ELF-1 (cell line): ENCODE results near the gene CDH4.
"Not testable (repeated sequence)": the region's sequence is repeated elsewhere in the genome, so short reads cannot be mapped to it uniquely, and the experiment has no call there.

Experiments used
- DNase-seq: peaks from one replicate; pipeline ENCODE4 v3.0.0-alpha.2; 2016; ENCODE audit warnings: low read depth, low spot score

The CDH4 gene

DNA sequence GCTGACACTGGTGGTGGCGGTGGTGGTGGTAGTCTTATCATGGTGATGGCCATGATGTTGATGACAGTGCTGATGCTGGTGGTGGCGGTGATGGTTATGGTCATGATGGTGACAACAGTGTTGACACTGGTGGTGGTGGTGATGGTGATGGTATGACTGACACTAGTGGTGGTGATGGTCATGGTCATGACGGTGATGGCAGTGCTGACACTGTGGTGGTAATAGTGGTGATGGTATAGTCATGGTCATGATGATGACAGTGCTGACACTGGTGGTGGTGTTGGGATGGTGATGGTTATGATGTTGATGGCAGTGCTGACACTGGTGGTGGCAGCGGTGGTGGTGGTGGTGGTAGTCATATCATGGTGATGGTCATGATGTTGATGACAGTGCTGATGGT is 205.7 kb downstream of the CDH4 start:
- no peak for DNase-seq

DNA sequence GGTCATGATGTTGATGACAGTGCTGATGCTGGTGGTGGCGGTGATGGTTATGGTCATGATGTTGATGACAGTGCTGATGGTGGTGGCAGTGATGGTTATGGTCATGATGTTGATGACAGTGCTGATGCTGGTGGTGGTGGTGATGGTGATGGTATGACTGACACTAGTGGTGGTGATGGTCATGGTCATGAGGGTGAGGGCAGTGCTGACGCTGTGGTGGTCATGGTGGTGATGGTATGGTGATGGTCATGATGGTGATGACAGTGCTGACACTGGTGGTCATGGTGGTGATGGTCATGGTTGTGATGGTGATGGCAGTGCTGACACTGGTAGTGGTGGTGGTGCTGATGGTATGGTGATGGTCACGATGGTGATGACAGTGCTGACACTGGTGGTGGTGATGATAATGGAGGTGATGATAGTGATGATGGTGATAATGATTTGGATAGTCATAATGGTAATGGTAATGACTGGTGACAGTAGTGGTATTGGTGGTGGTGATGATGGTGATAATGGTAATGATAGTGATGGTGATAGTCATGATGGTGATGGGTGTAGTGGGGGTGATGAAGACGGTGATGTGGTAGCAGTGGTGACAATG is 206.2 kb downstream of the CDH4 start:
- DNase-seq, result no peak

DNA sequence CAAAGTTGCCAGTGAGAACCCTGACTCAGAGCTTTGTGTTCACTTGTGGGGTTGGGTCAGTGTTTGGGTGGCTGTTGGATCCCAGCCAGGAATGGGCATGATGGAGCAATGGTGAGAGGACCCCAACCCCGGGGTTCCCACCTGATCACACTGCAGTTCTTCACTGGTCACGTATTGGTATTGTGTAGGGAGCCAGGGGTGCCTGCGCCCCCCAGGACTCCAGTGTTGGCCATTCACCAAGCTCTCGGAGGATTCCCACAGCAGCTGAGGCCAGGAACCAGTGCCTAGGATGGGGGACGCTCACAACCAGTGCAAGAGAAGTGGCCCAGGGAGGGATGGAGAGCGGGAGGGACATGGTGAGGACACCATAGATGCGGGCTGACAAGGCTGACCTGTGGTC is 207.2 kb downstream of the CDH4 start:
- DNase-seq, result no peak

DNA sequence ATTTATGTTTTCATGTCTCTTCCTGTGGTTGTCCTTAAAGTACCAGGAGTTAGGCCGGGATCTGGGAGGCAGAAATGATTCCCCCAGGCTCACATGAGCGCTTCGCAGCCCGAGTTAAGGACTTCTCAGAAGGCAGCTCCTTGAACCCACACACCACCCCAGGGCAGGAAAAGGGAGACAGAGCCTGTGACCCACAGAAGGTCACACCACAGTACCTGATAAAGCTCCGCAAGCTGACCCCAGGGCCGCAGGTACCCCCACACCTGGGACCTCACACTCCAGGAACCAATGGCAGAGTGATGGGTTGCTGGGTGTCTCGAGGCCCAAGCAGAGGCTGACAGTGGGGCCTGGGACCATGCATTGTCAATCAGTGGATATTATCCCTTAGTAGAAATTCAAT is 207.6 kb downstream of the CDH4 start:
- no peak for DNase-seq

DNA sequence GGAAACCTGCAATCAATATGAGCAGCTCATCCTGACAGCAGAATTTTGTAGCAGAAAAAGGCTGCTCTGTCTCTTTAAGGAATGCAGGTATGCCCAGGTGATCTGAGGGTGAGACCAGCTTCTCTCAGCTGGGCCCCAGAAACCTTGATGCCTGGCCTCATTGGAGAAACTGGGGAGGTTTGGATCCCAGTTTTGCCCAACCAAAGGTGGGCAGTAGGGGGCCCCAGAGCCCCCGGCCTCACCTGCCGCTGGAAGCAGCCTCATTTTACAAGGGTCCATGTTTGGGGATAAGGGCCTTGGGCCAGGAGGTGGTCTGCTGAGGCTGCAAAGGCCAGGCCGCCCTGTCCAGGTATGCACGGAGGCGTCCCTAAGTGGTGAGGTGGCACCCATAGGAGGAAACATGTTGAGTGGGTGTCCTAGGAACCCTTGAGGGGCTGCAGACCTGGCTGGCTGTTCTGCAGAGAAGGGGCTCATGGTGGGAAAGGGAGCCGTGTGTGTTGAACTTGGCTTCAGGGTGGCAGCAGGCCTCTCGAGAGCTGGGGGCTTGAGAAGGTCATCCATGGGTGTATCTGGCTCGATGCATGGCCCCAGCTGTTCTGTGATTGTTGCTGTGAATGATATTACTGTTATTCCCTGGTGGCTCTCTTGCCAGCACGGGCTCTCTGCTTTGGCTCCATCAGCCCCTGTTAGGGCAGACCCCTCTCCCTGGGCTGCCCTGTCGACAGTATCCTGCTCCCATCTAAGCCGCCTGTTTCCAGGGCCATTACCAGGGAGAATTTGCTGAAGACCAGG is 208.4 kb downstream of the CDH4 start:
- no peak for DNase-seq

DNA sequence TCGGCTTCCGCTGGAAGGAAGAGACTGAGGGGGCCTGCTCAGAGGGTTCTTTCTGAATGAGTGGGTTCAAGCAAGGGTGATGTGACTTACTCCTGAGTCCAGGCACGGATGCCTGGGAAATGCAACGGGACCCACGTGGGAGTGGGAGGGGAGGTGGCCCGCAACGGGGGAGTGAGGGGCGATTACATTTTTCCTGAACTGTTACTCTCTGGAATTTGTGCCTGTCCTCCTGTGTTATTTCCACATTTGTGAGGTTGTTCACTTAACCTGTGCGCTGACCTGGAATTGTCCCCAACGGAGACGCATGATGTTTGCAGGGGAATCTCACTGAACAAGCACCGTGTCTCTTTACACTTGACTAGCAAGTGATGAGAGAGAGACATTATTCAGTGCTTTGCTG is 209.4 kb downstream of the CDH4 start:
- no peak for DNase-seq

DNA sequence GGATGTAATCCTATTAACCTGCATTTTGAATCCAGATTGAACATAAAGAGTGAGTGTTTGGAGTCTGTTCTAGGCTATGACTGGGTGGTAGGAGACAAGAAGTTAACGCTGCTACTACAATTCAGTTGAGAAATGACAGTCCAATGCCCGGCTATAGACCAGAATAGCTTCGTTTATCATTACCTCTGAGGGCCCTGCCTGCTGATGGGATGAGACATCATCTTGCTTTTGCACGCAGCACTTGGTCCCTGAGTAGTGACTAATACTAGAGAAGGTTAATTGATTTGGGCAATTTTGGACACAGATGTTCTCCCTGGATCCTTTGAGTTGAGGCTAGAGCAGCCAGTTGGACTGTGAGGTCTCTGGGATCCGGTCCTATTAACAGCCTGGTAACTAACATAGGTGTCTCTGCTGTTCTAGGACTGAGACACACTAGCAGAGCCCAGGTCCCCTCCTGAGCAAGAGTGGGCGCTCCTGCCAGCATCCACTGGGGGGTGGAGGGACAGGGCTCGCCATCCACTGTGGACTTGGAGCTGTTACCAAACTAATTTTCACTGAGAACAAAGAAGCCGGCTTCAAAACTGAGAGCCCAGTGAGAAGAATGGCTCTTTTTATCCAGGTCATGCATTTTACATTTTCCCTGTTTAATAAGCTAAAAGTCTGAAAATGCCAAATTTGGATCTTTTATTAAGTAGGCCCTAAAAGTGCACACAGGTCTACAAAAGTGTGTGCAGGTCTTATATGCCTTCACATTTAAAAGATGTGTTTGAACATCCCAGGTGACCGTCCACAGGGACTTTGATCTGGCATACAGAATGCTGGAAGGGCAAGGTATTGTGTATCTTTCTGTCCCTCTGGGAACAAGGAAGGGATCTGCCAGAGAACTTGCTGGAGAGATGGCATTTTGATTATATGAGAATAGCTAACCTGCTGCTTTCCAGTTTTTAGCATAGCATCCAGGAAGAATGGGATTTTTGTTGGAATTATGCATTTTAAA is 212.5 kb downstream of the CDH4 start:
- no peak for DNase-seq

DNA sequence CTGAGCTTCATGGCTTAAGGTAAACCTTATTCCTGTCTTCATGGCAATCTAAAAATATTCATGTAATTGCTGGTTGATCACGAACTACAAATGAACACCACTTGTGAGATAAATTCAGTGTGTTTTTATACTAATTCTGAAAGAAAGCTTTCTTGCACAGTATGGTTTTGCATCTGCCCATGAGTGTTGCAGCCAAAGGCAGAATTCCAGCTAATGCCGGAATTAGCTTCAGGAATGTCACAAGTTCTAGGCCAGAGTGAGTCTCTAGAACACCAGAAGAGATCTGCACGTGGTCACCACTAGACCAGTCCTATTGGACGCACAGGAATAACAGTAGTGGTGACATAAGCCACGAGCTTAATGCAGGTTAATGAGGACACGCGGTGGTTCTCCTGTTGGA is 223.7 kb downstream of the CDH4 start:
- DNase-seq, result no peak

DNA sequence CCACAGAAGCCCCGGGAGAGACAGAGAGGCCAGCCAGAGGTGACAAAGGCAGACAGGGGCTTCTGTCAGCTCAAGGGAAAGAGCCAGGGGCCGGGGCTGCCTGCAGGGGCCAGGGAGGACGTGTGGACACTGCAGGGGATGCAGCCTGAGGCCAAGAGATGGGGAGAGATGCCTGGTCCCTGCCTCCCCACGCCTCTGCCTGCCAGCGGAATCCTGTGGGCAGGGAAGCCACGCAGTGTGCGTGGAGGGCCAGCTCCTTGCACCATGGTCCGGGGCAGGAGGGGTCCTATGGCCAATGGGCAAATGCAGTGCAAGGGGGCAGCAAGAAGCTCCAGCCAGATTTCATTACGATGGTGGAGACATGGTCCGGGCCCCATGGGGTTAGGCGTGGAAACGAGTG is 224.9 kb downstream of the CDH4 start:
- no peak for DNase-seq

DNA sequence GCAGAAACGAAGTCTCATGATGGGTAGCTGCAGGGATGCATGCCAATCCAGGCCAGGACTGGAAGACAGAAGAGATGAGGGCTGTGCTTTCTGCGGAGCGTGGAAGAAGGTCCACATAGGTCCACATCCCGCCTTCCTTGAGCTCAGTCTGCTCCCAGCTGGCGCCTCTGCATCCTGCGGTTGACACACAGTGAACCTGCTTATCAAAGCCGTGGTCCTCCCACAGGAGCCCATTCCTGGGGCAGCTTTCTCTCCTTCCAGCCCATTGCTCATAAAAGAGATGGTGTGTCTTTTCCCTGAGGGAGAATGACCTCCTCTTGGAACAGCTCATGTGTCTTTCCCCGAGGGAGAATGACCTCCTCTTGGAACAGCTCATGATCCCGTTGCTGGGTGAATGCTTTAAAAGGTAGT is 225.4 kb downstream of the CDH4 start:
- DNase-seq, result no peak

DNA sequence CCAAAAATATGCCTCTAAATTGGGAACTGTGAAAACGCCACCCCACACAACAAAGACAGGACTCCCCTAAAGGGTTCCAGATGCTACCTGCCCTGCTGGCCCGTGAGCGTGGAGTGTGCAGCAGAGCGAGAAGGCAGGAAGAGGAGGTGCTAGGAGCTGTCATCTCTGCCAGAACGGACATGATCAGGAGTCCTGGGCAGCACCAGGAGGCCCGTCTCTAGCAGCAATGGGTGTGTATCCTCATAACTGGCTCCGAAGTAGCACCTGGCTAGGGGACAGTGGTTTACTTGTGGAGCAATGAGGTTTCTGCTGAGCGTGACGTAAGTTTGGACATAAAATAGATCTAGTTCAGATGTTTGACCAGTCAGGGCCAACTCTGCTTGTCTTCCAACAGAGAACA is 226.0 kb downstream of the CDH4 start:
- no peak for DNase-seq

DNA sequence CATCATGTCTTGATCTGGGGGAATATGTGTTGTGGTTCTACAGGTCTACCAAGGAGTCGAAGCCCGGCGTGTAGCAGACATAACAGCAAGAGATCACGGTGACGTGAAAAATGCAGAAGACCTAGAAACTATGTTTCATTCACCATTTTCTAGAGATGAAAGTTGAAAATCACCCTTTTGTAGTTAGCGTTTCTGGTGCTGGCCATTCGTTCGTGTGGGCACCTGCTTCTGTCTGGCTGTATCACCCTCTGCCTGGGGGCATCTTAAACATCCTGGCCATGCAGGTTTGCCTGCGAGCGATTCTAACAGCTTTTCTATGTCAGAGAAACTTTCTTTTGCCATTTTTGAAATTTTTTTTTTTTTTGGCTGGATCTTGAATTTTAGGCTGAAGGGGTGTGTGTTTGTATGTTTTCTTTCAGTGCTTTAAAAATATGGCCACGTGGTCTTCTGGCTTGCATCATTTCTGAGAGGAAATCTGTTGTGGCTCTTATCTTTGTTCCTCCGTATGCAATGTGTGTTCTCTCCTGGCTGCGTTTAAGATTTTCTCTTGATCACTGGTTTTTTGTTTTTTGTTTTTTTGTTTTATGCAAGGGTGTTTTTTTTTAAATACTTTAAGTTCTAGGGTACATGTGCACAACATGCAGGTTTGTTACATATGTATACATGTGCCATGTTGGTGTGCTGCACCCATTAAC is 226.7 kb downstream of the CDH4 start:
- DNase-seq, result no peak

DNA sequence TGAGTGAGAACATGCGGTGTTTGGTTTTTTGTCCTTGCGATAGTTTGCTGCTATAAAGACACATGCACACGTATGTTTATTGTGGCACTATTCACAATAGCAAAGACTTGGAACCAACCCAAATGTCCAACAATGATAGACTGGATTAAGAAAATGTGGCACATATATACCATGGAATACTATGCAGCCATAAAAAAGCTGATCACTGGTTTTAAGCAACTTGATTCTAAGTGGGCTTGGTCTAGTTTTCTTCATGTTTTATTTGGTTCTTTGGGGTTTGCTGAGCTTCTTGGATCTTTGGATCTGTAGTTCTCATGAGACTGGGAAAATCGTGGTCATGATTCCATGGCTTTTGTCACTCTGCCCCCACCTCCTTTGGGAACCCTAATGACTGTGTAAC is 227.4 kb downstream of the CDH4 start:
- not testable (repeated sequence) for DNase-seq

DNA sequence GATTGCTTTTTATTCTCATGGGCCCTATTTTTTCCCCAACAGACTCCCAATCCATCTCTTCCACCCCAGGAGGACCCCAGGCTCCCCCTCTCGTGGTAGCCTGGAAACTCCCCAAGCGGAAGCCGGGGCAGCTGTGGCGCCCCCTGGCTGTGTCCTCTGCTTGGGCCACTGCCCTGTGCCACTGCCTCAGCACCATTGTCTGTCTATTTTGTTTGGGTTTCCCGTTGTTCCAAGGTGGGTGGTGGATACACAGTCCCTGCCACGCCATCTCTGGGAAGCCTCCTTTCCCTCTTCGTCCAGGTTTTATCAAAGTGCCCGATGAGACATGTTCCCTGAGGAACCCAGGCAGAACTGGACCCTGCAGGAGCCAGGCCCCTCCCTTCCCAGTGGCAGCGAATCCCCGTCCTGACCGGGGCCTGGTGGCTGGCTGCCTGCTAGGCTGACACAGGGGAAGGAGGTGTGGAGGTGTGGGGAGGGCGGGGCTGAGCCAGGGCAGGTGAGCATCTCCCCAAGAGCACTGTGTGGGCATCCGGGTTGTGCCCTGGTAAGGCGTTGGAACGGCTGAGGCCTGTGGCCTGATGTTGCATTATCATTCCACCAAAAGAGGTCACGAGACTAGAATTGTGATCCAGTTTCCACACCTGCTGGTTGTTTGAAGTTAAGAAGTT is 228.2 kb downstream of the CDH4 start:
- no peak for DNase-seq

DNA sequence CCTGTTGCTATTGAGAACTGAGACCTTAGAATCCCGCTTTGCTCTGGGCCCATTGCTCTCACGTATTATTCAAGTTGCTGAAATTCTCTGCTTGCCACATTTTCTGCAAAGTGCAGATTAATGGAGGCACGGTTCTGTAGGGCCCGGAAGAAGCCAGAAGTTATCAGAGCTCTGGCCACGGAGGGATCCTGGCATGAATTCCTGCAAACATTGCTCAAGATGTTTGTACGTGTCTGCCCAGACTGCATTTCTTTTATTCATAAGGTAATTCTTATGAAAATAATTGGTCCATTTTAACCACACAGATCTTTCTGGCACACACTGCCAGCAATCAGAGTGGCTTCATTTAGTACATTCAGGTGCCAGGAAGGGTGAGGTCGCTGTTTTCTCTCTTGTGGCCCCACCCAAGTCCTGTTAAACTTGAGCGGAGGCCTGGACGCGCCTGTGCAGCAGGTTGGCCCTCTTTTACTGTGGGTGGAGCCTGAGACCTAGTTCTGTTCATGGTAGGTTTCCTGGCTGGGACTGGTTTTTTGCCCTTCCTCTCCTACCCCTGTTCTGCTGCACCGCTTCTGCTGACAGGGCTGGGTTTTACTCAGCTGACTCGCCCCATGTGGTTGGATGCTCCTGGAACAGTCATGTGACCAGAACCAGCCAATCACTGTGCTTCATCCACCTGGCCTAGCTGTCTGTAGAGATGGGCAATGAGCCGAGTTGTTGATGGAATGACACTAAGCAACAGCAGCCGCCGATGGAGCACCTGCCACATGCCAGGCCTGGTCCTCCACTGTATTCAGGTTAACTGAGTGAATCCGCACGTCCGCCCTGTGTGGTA is 230.2 kb downstream of the CDH4 start:
- DNase-seq, result peak; percentile 41

DNA sequence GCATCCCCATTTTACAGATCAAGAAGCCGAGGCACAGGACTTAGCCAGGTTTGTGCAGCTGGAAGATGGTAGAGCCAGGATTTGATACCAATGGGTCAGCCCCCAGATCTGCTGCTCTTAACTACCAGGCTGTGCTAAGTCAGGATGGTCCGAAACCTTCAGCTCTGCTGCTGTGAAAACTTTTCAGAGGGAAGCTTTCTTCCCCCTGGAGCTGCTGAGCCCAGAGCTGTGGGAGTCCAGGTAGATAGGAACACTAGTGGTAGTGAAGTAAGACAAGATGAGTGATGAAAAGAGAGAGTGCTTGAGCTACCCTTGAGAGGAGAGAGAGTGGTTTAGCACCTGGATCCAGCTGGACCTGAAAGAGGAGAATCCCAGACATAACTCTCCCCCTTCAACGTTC is 230.8 kb downstream of the CDH4 start:
- DNase-seq, result no peak

DNA sequence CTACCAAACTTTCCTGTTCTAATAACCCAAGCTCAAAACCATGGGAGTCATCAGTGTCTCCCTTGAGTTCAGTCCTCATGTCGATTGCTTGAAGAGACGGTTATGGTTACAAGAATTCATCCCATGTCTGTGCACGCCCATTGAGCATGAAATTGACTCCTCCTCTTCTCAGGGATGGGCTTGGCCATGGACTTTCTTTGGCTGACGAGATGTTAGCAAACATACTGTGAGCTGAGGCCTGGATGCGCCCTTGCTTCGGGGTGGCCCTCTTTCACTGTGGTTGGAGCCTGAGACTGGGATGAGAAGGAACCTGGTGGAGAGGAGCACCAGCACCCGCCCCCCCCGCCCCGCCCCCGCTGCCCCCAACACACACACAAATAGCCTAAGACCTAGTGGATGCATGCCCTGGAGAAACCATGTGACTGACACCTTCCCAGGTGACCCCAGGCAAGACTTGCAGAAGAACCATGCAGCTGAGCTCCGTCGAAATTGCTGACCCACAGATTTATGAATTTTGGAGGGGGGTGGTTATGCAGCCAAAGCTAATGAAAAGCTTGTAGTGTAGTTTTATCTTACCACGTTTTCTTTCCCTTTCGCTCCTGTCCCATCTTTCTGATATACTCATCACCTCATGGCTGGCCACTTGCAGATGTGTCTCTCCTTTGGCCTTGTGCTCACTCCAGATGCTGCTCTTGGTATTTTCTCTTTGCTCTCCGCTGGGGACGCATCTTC is 231.4 kb downstream of the CDH4 start:
- no peak for DNase-seq

DNA sequence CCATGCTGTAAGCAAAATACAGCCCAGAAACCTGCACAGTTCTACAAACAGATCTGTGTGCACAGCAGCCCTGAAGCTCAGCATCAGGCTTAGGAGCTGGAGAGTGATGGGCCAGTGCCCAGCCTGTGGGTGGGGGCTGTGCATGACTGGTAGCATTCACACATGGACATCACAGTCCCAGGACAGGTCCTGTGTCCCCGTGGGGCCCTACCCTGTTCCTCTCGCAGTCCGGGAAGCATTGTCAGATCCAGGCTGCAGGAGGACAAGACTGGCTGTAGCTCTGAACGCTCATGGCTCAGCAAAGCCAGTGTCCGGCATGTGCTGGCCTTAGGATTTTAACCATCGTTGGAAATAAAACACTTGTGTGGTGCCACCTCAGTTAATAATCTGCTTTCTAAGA is 234.1 kb downstream of the CDH4 start:
- no peak for DNase-seq

DNA sequence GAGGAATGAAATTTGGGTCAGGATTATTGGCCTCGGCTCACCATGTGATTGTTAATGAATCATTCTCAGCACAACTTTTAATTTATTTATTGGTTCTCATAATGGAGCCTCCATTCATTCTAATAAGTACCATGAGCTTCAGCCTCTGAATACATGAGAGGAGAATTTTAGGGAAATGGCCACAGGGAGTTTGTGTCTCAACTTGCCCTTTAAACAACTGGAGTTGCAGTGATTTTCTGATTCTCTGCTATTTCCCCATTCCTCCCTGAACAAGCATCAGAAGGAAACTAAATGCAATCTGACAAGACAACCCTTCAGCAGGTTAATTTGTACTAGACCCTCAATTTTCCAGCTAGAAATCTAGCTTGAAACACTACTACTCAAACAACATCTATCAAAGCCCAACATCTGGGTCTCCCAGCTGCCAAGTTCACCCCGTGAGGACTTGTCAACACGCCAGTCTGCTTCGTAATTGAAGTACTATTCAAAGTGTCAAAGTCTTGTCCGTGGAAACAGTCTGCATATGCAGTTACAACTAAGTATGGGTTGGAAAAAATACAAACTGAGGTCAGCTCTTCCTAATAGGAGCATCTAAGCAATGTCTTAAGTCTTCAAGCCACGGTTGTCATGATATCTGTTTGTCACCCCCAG is 235.4 kb downstream of the CDH4 start:
- no peak for DNase-seq
